HK-2 (cell line): ENCODE data around the gene WWOX.

ENCODE experiments used
- DNase-seq: peaks from one replicate; pipeline ENCODE4 v3.0.0-alpha.2; 2018; ENCODE audit not compliant: unreplicated experiment

Gene WWOX

DNA sequence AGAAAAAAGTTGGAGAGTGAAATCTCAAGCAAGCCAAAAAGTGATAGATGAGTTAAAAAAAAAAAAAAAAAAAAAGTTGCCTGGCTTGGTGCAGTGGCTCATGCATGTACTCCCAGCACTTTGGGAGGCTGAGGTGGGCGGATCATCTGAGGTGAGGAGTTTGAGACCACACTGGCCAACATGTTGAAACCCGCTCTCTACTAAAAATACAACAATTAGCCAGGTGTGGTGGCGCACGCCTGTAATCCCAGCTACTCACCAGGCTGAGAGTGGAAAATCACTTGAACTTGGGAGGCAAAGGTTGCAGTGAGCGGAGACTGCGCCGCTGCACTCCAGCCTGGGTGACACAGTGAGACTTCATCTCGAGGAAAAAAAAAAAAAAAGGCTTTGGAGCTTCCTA, 668.8 kb downstream of the WWOX start:
- DNase-seq, result no peak

DNA sequence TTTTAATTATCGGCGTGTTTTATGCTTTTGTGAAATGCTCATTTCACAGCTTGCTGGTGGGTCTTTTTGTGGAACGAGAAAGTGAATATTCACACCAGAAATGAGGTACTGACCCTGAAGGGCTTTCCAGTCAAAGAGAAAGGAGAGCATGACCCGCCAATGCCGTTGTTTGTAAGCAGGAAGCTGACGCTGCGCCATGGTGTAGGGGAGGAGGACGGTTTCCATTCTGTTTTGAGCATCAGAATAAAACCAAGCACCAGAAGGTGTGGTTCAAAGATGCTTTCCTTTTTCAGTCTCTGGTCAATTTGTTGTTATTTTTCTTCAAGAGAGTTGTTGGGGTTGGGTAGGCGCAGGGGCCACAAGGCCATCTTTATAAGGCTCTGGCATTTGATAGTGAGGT, 669.3 kb downstream of the WWOX start:
- DNase-seq, result no peak

DNA sequence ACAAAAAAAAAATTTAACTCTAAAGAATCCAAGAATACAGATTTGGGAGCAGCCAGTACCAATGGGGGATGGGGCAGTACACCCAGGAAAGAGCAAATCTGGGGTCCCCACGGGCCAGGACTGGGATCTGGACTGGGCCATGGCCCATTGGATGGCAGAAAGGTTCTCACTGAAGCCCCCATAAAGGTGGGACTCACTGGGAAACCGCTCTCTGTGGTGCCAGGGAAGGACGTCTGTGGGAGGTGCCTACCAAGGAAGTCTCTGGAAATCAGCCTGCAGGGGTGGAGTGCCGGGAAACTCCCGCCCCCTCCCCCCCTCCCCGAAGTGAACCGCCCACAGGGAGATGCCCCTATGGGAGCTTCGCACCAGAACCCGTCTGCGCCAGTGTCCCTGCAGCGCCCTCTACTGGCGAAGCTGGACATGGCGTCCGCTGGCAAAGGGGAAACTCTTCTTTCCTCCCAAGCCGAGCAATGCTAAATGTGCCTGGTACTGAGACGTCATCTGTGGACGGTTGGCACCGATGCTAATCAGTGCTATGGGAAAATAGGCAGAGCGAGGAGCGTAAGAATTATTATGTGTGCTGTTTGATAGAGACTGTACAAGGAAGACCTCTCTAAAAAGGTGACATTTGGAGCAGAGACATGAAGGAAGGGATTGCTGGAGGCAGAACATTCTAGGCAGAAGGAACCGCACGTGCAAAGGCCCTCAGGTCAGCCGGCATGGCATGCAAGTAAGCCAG, 671.1 kb downstream of the WWOX start:
- DNase-seq, result peak; percentile 60

DNA sequence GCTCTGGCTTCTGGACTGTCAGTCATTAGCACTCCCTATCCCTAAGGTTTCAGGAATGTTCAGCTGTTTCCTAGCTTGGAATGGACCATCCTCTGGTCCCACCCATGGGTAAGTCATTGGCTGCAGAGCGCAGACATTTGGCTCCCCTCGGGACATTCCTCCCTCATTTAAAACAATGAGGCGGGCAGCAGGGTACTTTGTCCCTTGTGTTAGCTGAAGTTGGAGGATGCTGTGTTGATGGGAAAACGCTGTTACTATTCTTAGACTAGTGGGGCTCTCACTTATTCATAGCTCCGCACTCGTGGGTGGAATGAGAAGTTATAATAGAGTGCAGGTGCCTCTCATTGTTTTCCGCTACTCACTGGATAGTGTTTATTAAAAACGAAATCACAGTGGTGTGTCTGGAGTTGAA, 673.8 kb downstream of the WWOX start:
- DNase-seq, result no peak

DNA sequence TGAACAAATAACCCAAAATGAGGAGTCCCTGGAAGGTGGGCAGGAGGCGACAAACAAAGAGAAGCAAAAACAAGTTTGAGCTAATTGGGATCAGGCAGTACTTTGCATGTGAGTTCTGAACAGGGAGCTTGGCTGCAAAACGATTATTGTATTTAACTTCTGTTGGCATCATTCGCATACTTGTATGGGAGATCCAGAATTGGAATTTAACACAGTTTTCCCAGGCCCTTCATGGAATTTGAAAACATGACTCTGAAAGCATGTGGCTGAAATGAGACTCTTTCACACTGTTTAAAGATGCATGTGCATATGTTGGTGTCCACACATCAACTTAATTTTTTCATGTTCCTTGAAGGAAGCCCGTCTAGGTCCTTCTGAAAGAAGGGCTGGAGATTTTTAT, 674.3 kb downstream of the WWOX start:
- DNase-seq, result no peak

DNA sequence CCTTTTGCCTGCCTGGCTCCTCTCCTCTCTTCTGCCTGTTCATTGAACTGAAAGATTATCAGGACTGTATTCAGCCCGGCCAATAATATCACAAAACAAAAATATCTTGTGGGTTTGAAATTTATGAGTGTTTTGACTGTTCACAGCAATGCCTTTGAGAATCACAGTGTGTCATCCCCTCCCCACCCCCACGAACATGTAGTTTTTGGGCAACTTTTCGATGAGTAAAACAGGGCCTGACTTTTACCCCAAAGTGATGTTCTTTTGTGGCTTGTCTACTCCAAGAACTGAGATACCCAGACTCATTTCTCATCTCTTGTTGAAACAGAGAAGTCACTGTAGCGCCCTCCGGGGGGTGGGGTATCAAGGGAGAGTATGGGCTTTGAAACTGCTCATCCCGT, 675.7 kb downstream of the WWOX start:
- no peak for DNase-seq

DNA sequence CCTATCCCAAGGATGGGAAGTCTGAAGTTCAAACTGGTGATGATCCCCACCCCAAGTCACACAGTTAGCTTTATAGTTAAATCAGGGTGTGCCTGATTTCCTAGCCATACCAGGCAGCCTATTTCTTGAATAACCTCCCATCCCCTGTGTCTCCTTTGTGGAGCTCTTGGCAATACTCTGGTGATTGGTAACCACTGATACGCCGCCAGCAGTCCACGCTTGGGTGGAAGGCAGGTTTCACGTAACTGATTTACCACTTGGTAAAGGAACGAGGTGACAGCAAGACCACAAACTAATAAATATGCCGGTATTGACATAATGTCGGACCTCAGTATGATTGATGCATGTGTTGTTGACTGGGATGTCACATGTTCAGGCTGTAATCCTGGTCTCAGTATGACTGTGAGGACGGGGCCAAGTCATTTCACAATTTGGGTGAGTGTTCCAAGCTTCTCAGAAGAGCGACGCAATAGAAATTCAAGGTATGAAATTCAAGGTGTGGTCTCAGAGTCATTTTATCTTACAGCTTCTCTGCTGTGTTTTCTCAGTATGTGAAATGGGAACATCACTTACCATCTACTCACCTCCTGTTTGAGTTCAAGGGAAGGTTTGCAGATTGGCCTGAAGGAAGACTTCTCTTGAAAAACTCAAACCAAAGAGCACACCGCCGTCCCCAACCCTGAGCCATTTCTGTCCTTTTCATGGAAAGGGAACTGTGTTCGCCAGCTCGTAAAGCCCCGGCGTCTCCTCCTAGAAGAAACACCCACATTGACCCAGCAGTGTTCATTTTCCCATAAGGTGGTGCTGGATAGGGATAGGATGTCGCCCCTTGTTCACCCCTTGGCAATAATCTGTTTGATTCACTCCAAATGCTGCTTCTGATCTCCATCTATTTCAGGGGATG, 678.9 kb downstream of the WWOX start:
- DNase-seq, result no peak

DNA sequence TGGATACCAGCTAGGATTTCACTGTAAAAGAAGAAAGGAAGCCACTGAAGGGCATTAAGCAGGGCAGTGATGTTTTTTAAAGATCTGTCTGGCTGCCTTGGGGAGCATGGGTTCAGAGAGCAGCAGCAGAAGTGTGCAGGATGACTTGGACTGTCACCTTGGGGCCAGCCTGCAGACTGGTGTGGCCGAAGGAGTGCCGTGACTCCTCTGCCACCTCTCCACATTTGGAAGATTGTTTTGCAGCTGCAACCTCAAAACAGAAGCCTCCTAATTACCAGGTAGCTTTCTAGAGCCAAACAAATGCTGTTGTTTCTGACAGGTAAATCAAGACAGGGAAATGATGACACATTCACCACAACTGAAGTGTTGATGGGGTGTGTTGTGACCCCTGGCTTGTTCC, 681.4 kb downstream of the WWOX start:
- no peak for DNase-seq

DNA sequence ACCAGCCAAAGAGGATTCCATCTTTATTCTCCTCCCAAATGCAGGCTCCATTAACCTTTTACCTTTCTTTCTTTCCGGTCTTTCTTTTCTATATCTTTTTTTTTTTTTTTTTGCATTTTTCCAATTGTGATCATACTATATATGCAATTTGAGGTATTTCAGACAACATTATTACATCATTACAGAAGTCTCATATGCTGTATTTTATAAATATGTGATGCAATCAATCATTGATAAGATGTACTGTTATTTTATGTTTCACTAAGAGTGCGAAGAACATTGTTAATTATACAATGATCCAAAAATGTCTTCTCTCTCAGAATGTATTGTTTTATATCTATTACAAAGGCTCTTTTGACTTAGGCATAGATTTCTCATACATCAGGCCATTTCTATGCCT, 683.1 kb downstream of the WWOX start:
- DNase-seq, result no peak

DNA sequence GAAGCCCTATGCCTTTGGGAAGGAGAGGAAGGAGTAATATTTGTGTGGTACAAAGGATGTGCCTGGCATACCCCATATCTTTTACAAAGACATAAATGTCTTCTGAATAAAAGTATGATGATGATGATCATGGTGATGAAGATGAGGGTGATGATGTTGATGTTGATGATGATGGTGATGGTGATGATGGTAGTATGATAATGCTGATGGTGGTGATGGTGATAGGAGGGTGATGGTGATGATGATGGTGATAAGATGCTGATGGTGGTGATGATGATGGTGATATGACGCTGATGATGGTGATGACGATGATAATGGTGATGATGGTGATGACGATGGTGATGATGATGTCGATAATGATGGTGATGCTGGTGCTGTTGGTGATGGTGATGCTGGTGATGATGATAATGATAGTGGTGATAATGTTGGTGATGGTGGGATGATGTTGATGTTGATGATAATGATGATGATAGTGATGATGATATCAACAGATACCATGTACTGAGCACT, 684.2 kb downstream of the WWOX start:
- DNase-seq, result no peak

DNA sequence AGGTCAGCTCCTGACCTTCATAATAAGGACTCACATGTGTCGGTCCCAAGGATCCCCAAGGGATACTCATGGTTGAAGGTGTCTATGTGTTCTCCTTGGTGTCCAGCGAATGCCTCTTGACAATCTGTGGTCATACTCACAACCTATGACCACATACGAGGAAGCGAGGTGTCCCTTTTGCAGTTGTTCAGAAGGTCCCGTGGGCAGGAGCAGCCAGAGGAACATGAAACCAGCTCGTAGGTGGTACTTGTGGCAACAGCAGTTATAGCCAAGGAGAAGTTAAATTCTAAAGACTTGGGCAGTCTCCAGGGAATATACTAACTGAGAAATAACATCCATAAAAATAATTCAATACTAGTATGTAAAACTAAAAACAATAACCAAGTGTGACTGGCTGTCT, 685.3 kb downstream of the WWOX start:
- DNase-seq, result no peak

DNA sequence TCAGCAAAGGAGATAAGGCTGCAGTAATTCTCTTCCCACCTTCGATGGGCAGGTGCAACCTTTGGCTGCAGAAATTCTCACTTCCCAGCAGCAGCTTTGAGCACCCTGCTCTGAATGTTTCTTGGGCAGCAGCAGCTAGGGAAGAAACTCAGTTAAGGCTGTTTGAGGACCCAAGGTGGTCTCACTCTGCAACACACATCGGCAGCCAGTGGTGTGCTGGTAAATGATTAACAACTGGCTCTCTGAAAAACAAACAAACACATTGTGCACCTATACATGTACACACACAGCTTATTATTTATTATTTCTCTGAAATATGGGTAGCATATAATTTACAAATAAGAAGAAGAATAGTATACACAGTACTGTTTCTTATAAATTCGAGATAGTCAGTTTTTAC, 685.8 kb downstream of the WWOX start:
- no peak for DNase-seq

DNA sequence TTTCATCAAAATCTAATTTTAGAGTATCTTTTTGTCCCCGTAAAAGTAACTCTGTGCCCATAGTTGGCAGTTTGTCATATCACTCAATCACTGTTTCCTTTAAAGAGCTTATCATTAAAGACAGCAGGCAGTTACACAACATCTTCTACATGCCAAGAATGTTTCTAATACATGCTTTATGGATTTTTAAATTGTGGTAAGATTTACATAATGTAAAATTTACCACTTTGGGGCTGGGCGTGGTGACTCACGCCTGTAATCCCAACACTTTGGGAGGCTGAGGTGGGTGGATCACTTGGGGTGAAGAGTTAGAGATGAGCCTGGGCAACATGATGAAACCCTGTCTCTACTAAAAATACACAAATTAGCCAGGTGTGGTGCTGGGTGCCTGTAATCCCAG, 687.2 kb downstream of the WWOX start:
- DNase-seq, result no peak

DNA sequence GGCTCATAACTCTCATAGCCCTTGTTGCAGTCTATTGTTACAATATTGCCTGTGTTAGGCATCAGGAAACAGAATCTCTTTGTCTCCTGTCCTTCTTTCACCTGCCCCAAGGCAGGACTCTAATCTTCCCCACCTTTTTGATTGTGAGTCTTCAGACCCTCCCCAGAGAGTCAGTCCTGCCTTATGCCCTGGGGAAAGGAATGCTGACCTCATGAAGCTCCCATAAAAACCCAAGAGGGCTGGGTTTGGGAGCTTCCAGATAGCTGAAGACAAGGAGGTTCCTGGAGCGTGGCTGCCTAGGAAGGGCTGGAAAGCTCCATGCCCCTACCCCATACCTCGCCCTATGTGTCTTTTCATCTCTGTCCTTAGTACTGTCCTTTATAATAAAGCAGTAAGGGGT, 688.8 kb downstream of the WWOX start:
- no peak for DNase-seq

DNA sequence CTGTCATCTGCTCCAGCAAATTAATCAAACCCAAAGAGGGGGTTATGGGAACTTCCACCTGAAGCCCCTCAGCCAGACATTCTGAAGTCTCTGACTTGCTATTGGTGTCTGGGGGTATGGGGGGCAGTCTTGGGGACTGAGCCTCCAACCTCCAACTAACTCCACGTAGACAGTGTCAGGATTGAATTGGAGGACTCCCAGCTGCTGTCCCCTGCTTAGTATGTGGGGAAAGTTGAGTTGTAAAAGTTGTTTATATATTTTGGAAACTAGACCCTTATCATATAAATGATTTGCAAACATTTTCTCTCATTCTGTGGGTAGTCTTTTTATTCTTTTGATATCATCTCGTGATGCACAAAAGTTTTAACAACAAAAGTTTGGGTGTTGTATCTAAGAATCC, 689.2 kb downstream of the WWOX start:
- no peak for DNase-seq

DNA sequence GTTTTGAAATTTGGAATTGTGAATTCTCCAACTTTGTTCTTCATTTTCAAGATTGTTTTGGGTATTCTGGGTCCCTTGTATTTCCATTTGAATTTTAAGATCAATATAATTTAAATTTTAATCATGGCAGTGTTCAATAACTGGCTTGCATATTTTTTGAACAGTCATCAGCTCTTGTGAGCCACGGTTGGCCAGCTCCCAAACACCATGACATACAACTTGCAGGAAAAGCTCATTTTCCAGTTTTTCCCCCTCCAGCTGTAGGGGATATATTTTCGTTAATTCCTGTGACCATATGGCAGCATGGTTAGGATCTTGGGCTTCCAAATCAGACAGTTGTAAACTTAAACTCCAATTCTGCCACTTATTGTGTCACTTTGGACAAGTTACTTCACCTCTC, 690.1 kb downstream of the WWOX start:
- DNase-seq, result no peak

DNA sequence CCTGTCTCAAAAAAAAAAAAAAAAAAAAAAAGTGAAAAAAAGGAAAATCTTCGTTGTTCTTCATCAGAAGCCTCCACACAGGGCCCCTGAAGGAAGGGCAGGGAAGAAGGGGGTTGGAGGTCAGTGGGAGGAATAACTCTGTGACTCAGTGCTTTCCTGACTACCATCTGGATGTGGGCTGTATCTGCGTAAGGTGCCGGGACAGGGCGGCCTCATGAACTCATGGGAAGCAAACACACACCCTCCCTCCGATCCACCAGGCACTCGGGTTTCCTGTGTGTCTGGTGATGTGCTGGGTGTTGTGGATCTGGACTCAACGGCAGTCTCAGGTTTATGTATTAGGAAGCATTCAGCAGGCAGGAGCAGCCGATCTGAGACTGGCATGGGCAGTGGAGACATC, 691.6 kb downstream of the WWOX start:
- no peak for DNase-seq

DNA sequence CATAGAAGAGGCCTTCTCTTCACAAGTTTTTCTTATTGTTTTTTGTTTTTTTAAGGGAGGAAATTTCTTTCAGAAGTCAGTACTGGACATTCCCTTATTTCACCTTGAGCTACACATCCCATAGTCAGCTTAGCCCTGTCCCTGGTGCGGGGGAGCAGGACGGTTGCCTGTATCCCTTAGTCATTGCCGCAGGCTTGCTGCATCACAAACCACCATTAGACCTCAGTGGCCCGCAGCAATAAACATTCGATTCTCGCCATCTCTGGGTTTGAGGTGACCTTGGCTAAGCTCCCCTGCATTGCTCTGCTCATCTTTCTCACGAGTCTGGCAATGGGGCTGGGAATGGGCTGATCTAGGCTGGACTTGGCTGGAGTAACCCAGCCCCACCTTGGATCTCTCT, 692.5 kb downstream of the WWOX start:
- DNase-seq, result no peak

DNA sequence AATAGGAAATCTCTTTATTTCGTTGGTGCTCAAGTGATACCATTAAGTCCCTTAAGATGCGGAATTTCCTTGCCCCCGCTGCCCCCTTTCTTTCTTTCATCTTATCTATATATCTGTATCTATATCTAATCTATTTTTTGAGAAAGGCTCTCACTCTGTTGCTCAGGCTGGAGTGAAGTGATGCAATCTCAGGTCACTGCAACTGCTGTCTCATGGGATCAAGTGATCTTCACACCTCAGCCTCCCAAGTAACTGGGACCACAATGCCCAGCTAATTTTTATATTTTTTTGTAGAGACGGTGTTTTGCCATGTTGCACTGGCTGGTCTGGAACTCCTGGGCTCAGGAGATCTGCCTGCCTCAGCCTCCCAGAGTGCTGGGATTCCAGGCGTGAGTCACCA, 693.5 kb downstream of the WWOX start:
- DNase-seq, result no peak

DNA sequence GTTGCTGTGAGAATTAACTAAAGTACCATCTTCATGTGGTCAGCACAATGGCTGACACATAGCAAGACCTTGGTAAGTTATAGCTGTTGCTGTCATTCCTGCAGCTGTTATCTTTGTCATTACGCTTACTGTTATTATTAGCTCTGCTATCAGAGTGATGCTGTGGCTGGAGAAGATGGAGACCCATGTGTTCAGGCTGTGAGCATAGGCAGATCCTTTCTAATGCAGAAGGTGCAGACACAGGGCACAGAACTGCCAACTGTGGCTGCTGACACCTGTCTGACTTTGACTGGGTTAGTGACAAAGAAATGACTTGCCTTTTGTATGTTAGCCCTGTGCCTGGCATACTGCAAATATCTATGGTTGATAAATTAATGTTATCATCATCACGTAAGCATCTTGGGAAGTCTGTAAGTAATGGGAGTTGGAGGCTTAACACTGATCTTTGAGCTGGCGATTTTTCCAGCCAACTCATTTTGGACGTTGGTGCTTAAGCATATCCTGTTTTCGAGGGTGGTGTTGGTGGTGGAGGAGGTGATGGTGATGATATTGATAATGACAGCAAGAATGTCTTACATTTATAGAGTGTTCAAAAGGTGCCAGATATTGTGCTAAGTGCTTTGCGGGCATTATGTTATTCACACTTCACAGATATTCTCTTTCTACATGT, 695.3 kb downstream of the WWOX start:
- no peak for DNase-seq

DNA sequence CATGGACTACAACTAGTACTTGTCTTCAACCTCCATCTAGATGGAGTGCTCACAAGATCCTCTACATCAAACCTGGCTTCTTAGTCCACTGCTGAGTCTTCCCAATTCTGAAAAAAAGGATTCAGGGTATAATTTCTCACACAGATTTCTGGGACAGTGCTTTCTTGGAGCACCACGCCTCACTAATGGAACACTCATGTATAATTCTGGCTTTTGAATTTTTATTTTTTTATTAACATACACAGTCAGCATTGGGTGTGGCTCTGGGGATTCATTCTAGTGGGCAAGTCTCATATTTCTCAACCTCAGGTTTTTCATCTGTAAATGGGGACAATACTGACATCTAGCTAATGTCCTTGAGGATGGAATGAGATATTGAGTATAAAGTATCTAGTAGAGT, 696.0 kb downstream of the WWOX start:
- no peak for DNase-seq

DNA sequence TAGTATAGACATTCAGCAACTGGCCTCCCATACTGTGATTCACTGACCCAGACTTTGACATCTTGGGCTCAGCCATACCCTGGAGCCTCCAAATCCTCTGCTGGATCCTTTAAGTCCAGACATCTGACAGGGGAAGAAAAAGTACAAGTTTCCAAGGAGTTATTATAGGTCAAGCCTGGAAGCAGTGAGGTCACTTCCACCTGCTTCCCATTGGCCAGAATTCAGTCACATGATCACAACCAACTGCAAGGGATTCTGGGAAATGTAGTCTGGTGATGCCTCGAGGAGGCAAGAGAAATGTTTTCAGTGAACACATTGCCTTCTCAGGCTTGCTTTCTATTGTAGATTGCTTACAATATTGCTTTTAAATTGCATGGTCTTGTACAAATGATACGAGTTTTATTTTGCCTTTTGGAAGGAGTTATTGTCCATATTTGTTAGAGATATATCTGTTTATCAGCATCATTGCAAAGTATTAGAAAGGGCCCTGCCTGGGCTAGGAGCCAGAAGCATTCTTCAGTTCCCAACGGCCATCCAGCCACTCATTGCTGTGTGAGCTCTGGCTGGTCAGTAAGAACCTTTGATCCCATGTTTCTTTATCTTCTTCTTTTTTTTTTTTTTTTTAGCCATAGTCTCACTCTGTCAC, 696.9 kb downstream of the WWOX start:
- peak; percentile 27 for DNase-seq
